SU-DHL-6 (cell line): ENCODE measurements around the gene TRIM5.

Experiments
- CTCF ChIP-seq: fragments of 200-600 bp; sonication (generic); IDR thresholded peaks from one replicate; pipeline ENCODE4 v1.5.1; 2017; ENCODE audit warnings: antibody characterized with exemption, mild to moderate bottlenecking, low read length, moderate library complexity; ENCODE audit not compliant: insufficient read depth, poor library complexity, severe bottlenecking
- EZH2phosphoT487 ChIP-seq: fragments of 200-600 bp; sonication (generic), shearing (Covaris generic); conservative IDR thresholded peaks from 2 replicates; pipeline ENCODE4 v1.6.1; 2018; ENCODE audit warnings: mild to moderate bottlenecking, antibody characterized with exemption, low read length, moderate library complexity, mixed read lengths

- TF ChIP-seq CTCF: no peak
- no peak for TF ChIP-seq EZH2phosphoT487
These were observed 10.7 kb upstream of the TRIM5 start for GRCh38 chr11:5695580-5695979.
